ENCODE measurements around the gene OPCML. TPM values are rescaled to one million over a fixed set of nuclear protein-coding genes. Genes with fewer than 3 reads are reported as not detected.

The OPCML gene
- total RNA-seq, 2 donors from 2014 or later = 0.04 TPM; not detected in 1

DNA sequence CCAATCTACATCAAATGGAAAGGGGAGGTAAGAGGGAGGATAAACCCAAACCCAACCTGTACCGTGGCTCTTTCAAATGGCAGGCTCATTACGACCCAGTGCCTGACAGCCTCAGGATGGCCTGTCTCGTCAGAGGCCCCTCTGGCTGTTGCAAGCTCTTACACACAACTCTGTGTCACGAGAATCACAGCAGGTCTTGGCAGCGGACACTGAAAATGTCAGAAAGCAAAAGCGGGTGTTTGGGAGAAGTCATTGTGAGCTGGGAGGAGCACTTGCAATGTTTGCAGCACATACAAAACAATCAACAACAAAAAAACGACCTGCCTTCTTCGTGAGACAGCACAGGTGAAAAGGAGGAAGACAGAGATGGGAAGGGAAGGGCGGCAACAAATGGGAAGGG is 248.1 kb downstream of the OPCML start:
- TF ChIP-seq, protein P1, sequence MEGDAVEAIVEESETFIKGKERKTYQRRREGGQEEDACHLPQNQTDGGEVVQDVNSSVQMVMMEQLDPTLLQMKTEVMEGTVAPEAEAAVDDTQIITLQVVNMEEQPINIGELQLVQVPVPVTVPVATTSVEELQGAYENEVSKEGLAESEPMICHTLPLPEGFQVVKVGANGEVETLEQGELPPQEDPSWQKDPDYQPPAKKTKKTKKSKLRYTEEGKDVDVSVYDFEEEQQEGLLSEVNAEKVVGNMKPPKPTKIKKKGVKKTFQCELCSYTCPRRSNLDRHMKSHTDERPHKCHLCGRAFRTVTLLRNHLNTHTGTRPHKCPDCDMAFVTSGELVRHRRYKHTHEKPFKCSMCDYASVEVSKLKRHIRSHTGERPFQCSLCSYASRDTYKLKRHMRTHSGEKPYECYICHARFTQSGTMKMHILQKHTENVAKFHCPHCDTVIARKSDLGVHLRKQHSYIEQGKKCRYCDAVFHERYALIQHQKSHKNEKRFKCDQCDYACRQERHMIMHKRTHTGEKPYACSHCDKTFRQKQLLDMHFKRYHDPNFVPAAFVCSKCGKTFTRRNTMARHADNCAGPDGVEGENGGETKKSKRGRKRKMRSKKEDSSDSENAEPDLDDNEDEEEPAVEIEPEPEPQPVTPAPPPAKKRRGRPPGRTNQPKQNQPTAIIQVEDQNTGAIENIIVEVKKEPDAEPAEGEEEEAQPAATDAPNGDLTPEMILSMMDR (IDR thresholded peaks at IDR 0.05) = no peak
- no peaks in the 10 kb centered on the region for H3K27me3 ChIP-seq
- no peaks in the 10 kb centered on the region for H3K36me3 ChIP-seq
- H3K9me3 ChIP-seq = no peaks in the 10 kb centered on the region
- H3K4me3 ChIP-seq = no peak overlapping the region
- H3K4me1 ChIP-seq = no peaks in the 10 kb centered on the region
- no peak overlapping the region for H3K27ac ChIP-seq
- DNase-seq (ENCODE audit: low spot score) = no peak

GRCh38 chr11:133277886-133278285 is 254.4 kb downstream of the OPCML start:
- no peaks in the 10 kb centered on the region for H3K9me3 ChIP-seq
- TF ChIP-seq, protein P1 (IDR thresholded peaks at IDR 0.05) = no peak
- no peaks in the 10 kb centered on the region for H3K27me3 ChIP-seq
- H3K4me1 ChIP-seq = no peaks in the 10 kb centered on the region
- H3K4me3 ChIP-seq = no peak overlapping the region
- no peak for DNase-seq (ENCODE audit: low spot score)
- no peak overlapping the region for H3K27ac ChIP-seq
- H3K36me3 ChIP-seq = no peaks in the 10 kb centered on the region

DNA sequence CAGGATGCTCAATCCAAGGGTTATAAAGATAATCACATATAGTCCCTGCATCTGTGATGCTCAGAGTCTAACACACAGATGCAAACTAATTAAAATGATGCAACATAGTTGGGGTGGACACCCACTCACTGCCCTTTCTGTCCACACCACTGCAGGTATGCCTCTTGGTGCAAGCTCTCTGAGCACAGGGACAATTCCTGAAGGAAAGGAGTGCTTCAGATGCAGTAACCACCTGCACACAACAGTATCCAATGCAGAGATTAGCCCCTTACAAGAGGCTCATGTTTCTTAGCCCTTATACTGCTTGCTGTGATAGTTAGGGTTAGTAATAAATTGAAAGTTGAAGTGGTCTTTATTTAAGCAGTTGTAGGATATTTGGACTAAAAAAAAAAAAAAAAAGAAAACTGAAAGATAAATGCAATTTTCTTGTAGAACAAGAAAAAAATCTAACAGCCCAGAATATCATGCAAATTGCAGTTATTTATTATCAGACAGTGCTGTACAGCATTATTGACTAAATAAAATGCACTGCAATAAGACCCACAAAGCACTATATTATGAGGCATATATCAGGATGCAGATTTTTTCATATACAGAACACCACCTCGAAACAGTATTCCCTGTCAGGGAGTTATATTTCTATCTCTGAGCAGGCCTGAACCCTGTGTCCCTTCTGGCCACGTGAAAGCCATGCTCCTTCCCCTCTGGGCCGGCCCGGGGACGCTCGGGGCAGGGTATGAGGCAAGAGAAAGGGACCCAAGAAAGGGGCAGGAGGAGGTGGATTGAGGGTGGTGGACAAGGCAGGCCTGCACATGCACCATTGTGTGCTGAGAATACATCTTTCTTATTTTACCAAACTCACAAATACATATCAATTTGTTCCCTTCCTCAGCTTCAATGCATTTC is 260.2 kb downstream of the OPCML start:
- H3K4me3 ChIP-seq = no peak overlapping the region
- no peaks in the 10 kb centered on the region for H3K9me3 ChIP-seq
- H3K27ac ChIP-seq = no peak overlapping the region
- H3K27me3 ChIP-seq = no peaks in the 10 kb centered on the region
- H3K36me3 ChIP-seq = no peaks in the 10 kb centered on the region
- TF ChIP-seq, protein P1 (IDR thresholded peaks at IDR 0.05) = no peak
- no peaks in the 10 kb centered on the region for H3K4me1 ChIP-seq
- no peak for DNase-seq (ENCODE audit: low spot score)

- H3K27me3 ChIP-seq = no peaks in the 10 kb centered on the region
- TF ChIP-seq, protein P1 (IDR thresholded peaks at IDR 0.05) = no peak
- no peak overlapping the region for H3K27ac ChIP-seq
Observed at GRCh38 chr11:133271206-133271605, 261.1 kb downstream of the OPCML start.

GRCh38 chr11:133269267-133269666 is 263.0 kb downstream of the OPCML start:
- H3K36me3 ChIP-seq = no peaks in the 10 kb centered on the region
- no peaks in the 10 kb centered on the region for H3K4me1 ChIP-seq
- H3K4me3 ChIP-seq = no peak overlapping the region
- H3K27ac ChIP-seq = no peak overlapping the region
- TF ChIP-seq, protein P1 (IDR thresholded peaks at IDR 0.05) = no peak
- H3K27me3 ChIP-seq = no peaks in the 10 kb centered on the region
- no peak for DNase-seq (ENCODE audit: low spot score)
- no peaks in the 10 kb centered on the region for H3K9me3 ChIP-seq

More at GRCh38 chr11:133271206-133271605, 261.1 kb downstream of the OPCML start:
- Histone ChIP-seq H3K36me3 (no peaks in the 10 kb centered on the region), H3K4me1 (no peaks in the 10 kb centered on the region), H3K9me3 (no peaks in the 10 kb centered on the region), H3K4me3 (no peak overlapping the region)
- DNase-seq (ENCODE audit: low spot score) = no peak
